ENCODE measurements around the gene KCTD11.
"Not testable (repeated sequence)": the region's sequence is repeated elsewhere in the genome, so short reads cannot be mapped to it uniquely, and the experiment has no call there.

Gene KCTD11

DNA sequence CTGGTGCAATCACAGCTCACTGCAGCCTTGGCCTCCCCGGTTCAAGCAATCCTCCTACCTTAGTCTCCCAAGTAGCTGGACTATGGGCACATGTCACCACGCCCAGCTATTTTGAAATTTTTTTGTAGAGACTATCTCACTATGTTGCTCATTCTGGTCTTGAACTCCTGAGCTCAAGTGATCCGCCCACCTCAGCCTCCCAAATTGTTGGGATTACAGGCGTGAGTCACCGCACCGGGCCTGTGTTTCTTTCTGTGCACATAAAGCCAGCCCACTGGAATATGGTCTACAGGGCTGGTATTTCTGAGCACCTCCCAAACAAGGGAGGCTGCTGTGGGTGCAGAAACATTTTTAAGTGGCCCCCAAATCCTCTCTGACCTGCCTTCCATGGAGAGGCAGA, 11.3 kb downstream of the KCTD11 start:
- DNase-seq, result no peak
- in situ Hi-C loops (cut with HindIII; ENCODE audit: low pct_ligation_motif_present, low pct_unique_long_range_greater_than_20kb, low sequenced_read_pairs), result no loop called here

- in situ Hi-C loops (cut with HindIII; ENCODE audit: low pct_ligation_motif_present, low pct_unique_long_range_greater_than_20kb, low sequenced_read_pairs); DNase-seq: not testable (repeated sequence)
Measured at GRCh38 chr17:7365963-7366362, 14.0 kb downstream of the KCTD11 start.

DNA sequence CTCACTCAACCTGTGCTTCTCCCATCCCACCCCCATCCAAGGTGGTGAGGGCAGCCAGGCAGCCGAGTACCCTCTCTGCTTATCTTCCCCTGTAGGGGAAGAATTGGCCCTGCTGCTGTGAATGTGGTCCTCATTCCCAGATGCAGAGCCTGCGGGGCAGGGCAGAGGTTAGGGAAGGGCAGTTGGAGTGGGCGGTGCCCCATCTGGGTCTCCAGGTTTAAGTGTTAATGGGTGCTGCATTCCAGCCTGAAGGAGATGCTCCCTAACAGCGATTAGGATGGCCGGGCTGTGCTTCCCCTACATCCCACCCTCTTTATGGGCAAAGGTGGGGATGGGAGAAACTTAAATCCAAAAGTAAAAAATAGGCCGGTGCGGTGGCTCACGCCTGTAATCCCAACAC, 15.1 kb downstream of the KCTD11 start:
- in situ Hi-C loops (cut with HindIII; ENCODE audit: low pct_ligation_motif_present, low pct_unique_long_range_greater_than_20kb, low sequenced_read_pairs), result no loop called here

DNA sequence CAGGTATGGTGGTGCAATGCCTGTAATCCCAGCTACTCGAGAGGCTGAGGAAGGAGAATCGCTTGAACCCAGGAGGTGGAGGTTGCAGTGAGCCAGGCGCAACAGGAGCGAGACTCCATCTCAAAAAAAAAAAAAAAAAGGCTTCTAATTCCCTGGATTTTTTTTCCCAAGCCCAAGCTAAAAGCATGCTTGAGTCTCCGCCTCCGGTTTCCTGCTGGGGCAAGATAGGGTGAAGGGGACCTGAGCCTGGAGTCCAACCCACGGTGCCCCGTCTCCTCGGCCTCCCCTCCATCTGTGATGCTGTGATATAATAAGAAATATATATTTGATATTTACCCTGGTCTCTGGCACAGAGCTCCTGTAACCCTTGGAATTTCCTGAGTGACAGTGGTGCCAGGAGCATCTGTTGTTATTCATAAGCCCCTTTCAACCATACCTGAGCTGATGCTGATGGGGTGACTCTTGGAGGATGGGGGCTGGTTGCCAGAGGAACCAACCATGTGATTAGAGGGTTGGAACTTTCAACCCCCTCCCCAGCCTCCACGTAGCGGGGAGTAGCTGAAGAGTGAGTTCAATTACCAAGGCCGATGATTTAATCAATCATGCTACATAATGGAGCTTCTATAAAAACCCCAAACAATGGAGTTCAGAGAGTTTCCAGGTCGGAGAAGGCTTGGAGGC, 16.1 kb downstream of the KCTD11 start:
- in situ Hi-C loops (cut with HindIII; ENCODE audit: low pct_ligation_motif_present, low pct_unique_long_range_greater_than_20kb, low sequenced_read_pairs), result no loop called here
- no peak for DNase-seq

More for the DNA sequence above, 15.1 kb downstream of the KCTD11 start:
- no peak for DNase-seq

- in situ Hi-C loops (cut with HindIII; ENCODE audit: low pct_ligation_motif_present, low pct_unique_long_range_greater_than_20kb, low sequenced_read_pairs); DNase-seq: not testable (repeated sequence)
Measured at GRCh38 chr17:7368599-7368994, 16.6 kb downstream of the KCTD11 start.

- in situ Hi-C loops (cut with HindIII; ENCODE audit: low pct_ligation_motif_present, low pct_unique_long_range_greater_than_20kb, low sequenced_read_pairs), result no loop called here
- DNase-seq, result no peak
Measured at GRCh38 chr17:7369825-7370224, 17.9 kb downstream of the KCTD11 start.

DNA sequence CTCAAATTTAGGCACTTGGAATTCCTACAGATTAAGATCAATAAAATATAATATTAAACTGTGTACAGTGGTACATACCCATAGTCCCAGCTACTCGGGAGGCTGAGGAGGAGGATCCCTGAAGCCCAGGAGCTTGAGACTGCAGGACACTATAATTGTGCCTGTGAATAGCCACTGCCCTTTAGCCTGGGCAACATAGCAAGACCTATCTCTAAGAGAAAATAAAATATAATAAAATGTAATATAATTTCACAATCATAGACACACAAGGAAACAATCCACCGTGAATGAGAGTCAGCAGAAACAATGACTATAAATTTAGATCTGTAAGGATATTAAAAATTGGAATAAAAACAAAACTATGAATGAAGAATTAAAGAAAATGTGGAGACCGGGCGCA, 18.9 kb downstream of the KCTD11 start:
- no peak for DNase-seq
- in situ Hi-C loops (cut with HindIII; ENCODE audit: low pct_ligation_motif_present, low pct_unique_long_range_greater_than_20kb, low sequenced_read_pairs), result no loop called here

GRCh38 chr17:7374353-7374752, 22.4 kb downstream of the KCTD11 start:
- in situ Hi-C loops (cut with HindIII; ENCODE audit: low pct_ligation_motif_present, low pct_unique_long_range_greater_than_20kb, low sequenced_read_pairs), result no loop called here
- DNase-seq, result no peak

DNA sequence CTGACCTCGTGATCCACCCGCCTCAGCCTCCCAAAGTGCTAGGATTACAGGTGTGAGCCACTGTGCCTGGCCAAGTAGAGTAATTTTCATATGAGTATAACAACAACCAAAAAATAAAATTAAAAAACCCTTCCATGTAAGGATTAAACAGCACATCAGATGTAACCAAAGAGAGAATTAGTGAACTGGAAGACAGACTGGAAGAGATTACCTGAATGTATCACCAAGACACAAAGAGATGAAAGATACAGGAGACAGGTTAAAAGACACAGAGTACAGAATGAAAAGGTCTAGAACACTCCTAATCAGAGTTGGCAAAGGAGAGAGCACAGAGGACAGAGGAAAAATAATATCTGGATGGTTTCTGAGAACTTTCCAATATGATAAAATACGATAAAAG, 27.2 kb downstream of the KCTD11 start:
- in situ Hi-C loops (cut with HindIII; ENCODE audit: low pct_ligation_motif_present, low pct_unique_long_range_greater_than_20kb, low sequenced_read_pairs), result no loop called here

DNA sequence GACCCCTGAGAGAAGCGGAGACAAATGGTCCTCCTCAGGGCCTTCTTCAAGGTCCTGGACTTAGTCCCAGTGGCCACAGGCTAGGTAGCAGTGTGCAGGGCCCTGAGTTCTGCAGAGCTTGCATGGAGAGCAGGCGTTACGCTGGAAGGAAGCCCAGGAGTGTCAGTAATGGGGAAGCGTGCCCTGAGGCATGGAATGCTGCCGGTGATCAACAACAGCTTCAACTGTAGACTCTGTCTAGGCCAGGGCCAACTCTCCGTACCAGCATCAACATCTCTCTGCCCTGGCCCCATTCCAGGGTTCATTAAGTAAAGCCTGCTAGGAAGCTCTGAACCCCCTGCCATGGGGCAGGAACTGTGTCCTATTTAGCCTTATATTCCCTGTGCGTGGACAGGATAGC, 28.4 kb downstream of the KCTD11 start:
- in situ Hi-C loops (cut with HindIII; ENCODE audit: low pct_ligation_motif_present, low pct_unique_long_range_greater_than_20kb, low sequenced_read_pairs), result no loop called here
- no peak for DNase-seq

More for the DNA sequence above, 27.2 kb downstream of the KCTD11 start:
- no peak for DNase-seq

DNA sequence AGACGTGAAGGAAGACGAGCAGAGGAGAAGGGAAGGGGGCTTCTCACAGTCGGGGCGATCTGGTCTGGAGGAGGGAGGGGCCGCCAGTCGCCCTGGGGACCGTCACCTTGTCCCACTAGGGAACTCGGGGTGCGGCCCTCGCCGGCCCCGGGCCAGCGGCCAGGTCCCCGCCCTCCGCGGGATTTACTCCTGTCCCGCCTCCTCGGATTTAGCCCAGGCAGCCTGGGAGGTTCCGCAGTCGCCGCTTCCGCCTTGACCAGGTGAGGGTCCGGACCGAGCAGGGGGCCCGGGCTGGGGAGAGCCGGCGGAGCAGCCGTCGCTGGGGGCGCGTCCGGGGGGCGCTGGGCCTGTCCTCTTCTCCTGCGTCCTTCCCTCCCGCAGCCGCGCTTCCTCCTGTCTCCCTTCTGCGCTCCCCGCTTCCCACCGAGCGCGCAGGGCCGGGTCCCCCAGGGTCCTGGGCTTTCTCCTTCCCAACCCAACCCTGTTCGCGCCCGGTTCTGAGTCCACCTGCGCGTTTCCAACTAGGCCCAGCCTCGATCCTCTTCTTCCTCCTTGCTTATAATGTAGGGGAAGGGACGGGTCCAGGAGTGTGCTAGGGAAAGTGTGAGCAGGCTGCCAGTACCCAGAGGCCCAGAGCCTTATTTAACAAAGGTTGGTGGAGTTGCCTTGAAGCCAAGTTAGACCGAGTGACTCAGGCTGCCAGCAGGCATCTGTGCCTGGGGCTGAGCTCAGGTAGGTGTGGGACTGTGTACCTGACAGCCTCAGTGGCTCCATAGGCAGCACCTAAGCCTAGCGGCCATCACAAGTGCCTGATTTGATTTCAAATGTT, 29.1 kb downstream of the KCTD11 start, which contains the start of gene TNK1:
Gene TNK1, plus strand, starts transcription at position 235 of the 829 bp plus-strand sequence. CDS start 1,838 bp downstream, outside the sequence.
- in situ Hi-C loops (cut with HindIII; ENCODE audit: low pct_ligation_motif_present, low pct_unique_long_range_greater_than_20kb, low sequenced_read_pairs), result no loop called here

DNA sequence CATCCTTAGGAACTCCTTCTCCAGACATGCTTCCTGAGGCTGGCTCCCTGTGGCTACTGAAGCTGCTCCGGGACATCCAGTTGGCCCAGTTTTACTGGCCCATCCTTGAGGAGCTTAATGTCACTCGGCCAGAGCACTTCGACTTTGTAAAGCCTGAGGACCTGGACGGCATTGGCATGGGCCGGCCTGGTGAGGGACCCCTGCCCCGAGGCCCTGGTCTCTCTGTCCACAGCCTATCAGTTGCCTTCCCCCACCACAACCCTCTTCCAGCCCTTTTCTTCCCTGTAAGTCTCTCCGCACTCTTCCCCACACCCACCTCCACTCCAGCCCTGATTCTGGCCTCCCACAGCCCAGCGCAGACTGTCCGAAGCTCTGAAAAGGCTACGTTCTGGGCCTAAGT, 30.9 kb downstream of the KCTD11 start:
- in situ Hi-C loops (cut with HindIII; ENCODE audit: low pct_ligation_motif_present, low pct_unique_long_range_greater_than_20kb, low sequenced_read_pairs), result no loop called here
- no peak for DNase-seq

More for the DNA sequence above, 29.1 kb downstream of the KCTD11 start, which contains the start of gene TNK1:
- DNase-seq, result peak; percentile 47

DNA sequence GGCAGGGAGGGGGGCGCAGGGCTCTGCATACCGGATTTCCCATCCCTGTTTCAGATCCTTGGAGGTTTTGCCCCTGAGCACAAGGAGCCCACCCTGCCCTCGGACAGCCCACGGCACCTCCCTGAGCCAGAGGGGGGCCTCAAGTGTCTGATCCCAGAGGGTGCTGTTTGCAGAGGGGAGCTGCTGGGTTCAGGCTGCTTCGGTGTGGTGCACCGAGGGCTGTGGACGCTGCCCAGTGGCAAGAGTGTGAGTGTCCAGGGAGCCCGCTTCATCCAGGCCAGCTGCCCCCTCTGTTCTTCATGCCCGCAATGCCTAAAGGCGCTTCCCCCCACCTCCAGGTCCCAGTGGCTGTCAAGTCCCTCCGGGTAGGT, 31.4 kb downstream of the KCTD11 start:
- in situ Hi-C loops (cut with HindIII; ENCODE audit: low pct_ligation_motif_present, low pct_unique_long_range_greater_than_20kb, low sequenced_read_pairs), result no loop called here
- no peak for DNase-seq

DNA sequence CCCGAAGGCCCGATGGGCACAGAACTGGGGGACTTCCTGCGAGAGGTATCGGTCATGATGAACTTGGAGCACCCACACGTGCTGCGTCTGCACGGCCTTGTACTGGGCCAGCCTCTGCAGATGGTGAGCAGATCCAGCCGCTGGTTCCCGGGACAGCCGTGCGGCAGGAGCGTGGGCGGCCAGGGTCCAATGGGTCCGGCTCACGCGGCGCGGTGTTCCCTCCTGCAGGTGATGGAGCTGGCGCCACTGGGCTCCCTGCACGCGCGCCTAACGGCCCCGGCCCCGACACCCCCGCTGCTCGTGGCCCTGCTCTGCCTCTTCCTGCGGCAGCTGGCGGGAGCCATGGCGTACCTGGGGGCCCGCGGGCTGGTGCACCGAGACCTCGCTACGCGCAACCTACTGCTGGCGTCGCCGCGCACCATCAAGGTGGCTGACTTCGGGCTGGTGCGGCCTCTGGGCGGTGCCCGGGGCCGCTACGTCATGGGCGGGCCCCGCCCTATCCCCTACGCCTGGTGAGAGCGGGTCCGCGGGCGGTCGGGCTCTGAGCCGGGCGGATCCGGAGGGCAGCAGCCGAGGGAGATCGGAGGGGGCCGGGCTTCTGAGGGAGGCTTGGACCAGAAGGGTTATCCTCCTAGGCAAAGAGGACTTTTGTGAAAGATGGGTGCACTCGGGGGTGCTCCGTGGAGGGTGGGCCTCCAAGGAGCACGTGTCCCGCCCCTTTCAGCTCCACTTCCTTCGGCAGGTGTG, 32.0 kb downstream of the KCTD11 start:
- DNase-seq, result no peak
- in situ Hi-C loops (cut with HindIII; ENCODE audit: low pct_ligation_motif_present, low pct_unique_long_range_greater_than_20kb, low sequenced_read_pairs), result no loop called here

DNA sequence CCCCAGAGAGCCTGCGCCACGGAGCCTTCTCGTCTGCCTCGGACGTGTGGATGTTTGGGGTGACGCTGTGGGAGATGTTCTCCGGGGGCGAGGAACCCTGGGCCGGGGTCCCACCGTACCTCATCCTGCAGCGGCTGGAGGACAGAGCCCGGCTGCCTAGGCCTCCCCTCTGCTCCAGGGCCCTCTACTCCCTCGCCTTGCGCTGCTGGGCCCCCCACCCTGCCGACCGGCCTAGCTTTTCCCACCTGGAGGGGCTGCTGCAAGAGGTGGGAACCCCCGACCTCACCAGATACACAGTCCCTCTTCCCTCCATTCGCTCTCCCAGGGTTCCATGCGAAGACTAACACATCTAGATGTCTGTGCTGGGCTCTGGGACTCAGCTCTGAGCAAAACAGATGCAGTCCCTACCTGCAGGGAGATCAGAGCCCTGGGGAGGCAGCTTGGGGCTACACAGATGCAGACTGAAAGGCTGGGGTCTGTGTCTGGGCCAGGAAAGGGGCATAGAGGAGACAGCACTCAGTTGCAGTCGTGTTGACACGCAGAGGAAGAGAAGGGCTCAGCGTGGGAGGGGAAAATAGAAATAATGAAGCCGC, 32.6 kb downstream of the KCTD11 start:
- in situ Hi-C loops (cut with HindIII; ENCODE audit: low pct_ligation_motif_present, low pct_unique_long_range_greater_than_20kb, low sequenced_read_pairs), result no loop called here
- no peak for DNase-seq

DNA sequence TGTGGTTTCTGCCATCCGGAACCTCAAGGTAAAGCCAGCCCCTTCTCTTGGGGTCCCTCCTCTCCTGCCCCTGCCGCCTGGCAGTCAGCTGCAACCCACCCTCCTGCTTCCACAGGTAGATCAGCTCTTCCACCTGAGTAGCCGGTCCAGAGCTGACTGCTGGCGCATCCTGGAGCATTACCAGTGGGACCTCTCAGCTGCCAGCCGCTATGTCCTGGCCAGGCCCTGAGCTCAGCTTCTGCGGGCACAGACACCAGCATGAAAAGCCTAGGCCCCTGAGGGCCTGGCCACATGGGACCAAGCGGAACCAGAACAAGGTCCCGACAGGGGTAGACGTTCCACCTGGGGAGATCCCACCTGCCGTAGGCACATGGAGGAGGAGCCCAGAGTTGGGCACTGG, 36.9 kb downstream of the KCTD11 start:
- no peak for DNase-seq
- in situ Hi-C loops (cut with HindIII; ENCODE audit: low pct_ligation_motif_present, low pct_unique_long_range_greater_than_20kb, low sequenced_read_pairs), result no loop called here

DNA sequence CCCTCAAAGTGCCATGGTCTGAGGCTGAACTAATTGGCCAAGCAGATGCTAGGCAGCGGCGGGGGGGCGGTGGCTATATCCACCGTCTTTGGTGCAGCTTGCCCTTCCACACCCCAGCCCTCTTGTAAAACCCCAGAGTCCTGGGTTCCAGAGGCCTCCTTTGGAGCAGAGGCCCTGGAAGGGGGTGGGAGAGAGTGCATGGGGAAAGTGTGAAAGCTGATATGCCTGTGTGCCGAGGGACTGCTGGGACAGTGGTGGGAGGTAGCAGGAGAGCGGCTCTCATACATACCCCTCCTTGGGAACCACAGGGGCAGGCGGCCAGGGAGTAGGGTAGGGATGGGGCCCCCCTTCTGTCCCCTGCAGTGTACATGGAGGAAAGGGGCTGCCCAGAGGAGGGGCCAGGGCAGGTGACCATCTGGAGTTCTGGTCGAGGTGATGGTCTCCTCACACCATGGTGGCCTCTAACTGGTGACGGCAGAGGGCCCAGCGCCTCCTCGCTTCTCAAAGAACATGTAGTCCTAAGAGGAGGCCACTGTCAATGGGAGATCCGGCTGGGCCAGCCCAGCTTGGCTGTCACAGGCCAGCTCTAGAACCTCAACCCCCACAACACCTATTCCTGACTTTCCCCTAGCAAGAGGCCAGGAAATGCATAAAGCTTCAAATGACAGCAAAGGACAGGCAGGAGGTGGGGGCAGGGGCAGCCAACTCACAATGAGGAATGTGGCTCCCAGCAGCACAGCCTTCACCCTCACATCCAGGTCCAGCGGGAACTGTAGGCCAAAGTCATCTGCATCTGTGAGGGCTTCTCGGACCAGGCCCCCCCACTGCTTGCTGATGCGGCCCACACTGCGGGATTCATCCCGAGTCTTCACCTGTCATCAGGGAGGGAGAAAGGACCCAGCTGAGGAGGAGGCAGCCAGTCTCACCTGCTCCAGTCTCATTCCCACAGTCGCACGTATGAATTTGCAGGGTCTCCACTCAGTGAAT, 38.3 kb downstream of the KCTD11 start:
- in situ Hi-C loops (cut with HindIII; ENCODE audit: low pct_ligation_motif_present, low pct_unique_long_range_greater_than_20kb, low sequenced_read_pairs), result no loop called here

GRCh38 chr17:7391307-7391706, 39.3 kb downstream of the KCTD11 start:
- in situ Hi-C loops (cut with HindIII; ENCODE audit: low pct_ligation_motif_present, low pct_unique_long_range_greater_than_20kb, low sequenced_read_pairs), result no loop called here
- no peak for DNase-seq

More for the DNA sequence above, 38.3 kb downstream of the KCTD11 start:
- DNase-seq, result no peak

All from ACHN (cell line).